ENCODE data around the gene STMN1. TPM values are rescaled to one million over a fixed set of nuclear protein-coding genes. Genes with fewer than 3 reads are reported as not detected.
A peak's percentile ranks its signal among the peaks of the same experiment; 100 is the strongest.

STMN1 gene
- total and polyA plus RNA-seq, 3 experiments from 2014 or later, result 88.7 to 325 (median 306) TPM

GRCh38 chr1:25926731-25927496, 20.7 kb upstream of the STMN1 start:
- Mint-ChIP-seq H3K9me3 (no peaks in the 10 kb centered on the region), H3K27me3 (peaks cover 0 to 4% of the 10 kb centered on the region in 2 donors), H3K36me3 (no peaks in the 10 kb centered on the region), H3K4me1 (peaks cover 16 to 17% (median 16%) of the 10 kb centered on the region in 3 donors), H3K4me3 (no peak overlapping the region), H3K27ac (peak overlapping the region in 5 of 8 donors; percentile 1 to 85 (median 24))
- H3K9me3 ChIP-seq (ENCODE audit: low read length), result no peaks in the 10 kb centered on the region
- ChIA-PET POLR2A (no interaction called here), CTCF (interaction anchor here (1.3 kb wide), 1 partner anchor 71 kb away, joined by 7 read pairs; the partner anchor contains the start of gene PAFAH2)
- H3K4me3 ChIP-seq (ENCODE audit: low read length), result no peak overlapping the region
- no peaks in the 10 kb centered on the region for H3K36me3 ChIP-seq (ENCODE audit: insufficient read depth, low read length)
- no peak overlapping the region for H3K27ac ChIP-seq (ENCODE audit: low read depth, low read length)
- H3K4me1 ChIP-seq (ENCODE audit: insufficient read depth, low read length), result peaks cover 16% of the 10 kb centered on the region
- no peaks in the 10 kb centered on the region for H3K27me3 ChIP-seq (ENCODE audit: insufficient read depth, low read length, poor library complexity, severe bottlenecking)
- no peak for DNase-seq

DNA sequence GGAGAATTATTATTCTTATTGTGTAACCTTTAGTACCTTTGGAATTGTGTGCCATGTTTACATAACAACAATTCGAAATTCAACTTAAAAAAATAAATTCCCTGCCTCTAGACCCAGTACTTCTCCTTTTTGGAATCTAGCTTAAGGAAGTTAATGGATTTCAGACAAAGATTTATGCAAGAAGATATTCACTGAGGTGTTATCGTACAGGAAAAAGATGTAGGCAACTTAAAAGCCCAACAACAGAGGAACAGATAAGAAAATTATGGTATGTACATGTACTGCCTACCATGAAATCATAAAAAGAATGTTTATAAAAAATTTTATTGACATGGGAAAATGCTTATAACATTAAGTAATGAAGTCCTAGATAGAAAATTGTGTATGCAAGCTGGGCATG, 18.2 kb upstream of the STMN1 start:
- Histone ChIP-seq H3K4me1 (ENCODE audit: insufficient read depth, low read length) (peaks cover 21% of the 10 kb centered on the region), H3K9me3 (ENCODE audit: low read length) (no peaks in the 10 kb centered on the region), H3K27ac (ENCODE audit: low read depth, low read length) (no peak overlapping the region), H3K4me3 (ENCODE audit: low read length) (no peak overlapping the region), H3K36me3 (ENCODE audit: insufficient read depth, low read length) (no peaks in the 10 kb centered on the region), H3K27me3 (ENCODE audit: insufficient read depth, low read length, poor library complexity, severe bottlenecking) (no peaks in the 10 kb centered on the region)
- peaks cover 18 to 24% (median 19%) of the 10 kb centered on the region in 3 donors for H3K4me1 Mint-ChIP-seq
- H3K9me3 Mint-ChIP-seq, result no peaks in the 10 kb centered on the region
- DNase-seq, result no peak
- H3K36me3 Mint-ChIP-seq, result peaks cover 0 to 2% (median 0%) of the 10 kb centered on the region in 3 donors
- no peaks in the 10 kb centered on the region for H3K27me3 Mint-ChIP-seq
- POLR2A ChIA-PET, result interaction anchor here (1.0 kb wide), 1 partner anchor 73 kb away, joined by 3 read pairs; the partner anchor contains the start of gene PAFAH2
- CTCF ChIA-PET, result interaction anchor here (1.0 to 1.4 kb wide), 3 partner anchors 29 to 1843 kb away, joined by 3 to 5 read pairs (median 4); no protein-coding TSS in a partner anchor
- H3K4me3 Mint-ChIP-seq, result peak overlapping the region in 1 of 7 donors; percentile 37
- peak overlapping the region in 5 of 8 donors; percentile 10 to 50 (median 36) for H3K27ac Mint-ChIP-seq

GRCh38 chr1:25922971-25923552, 16.8 kb upstream of the STMN1 start:
- Mint-ChIP-seq H3K4me3 (peak overlapping the region; percentile 69 to 95 (median 85)), H3K9me3 (no peaks in the 10 kb centered on the region), H3K36me3 (peaks cover 0 to 2% (median 0%) of the 10 kb centered on the region in 3 donors), H3K4me1 (peaks cover 21 to 30% (median 24%) of the 10 kb centered on the region in 3 donors), H3K27me3 (no peaks in the 10 kb centered on the region), H3K27ac (peak overlapping the region in 6 of 8 donors; percentile 36 to 68 (median 44))
- peak in 2 of 5 donors; percentile 3 to 5 for DNase-seq
- POLR2A ChIA-PET, result interaction anchor here (0.7 to 2.1 kb wide), 3 partner anchors 18 to 74 kb away, joined by 3 to 15 read pairs (median 6); partner anchors contain the start of genes PAFAH2 and STMN1
- Histone ChIP-seq H3K27me3 (ENCODE audit: insufficient read depth, low read length, poor library complexity, severe bottlenecking) (no peaks in the 10 kb centered on the region), H3K36me3 (ENCODE audit: insufficient read depth, low read length) (no peaks in the 10 kb centered on the region), H3K27ac (ENCODE audit: low read depth, low read length) (no peak overlapping the region), H3K4me1 (ENCODE audit: insufficient read depth, low read length) (peaks cover 28% of the 10 kb centered on the region), H3K4me3 (ENCODE audit: low read length) (peak overlapping the region; percentile 53), H3K9me3 (ENCODE audit: low read length) (no peaks in the 10 kb centered on the region)
- CTCF ChIA-PET, result interaction anchor here (1.5 to 4.2 kb wide), 2 partner anchors 15 to 28 kb away, joined by 3 to 24 read pairs; no protein-coding TSS in a partner anchor

GRCh38 chr1:25922056-25922970, 16.1 kb upstream of the STMN1 start:
- Mint-ChIP-seq H3K27me3 (no peaks in the 10 kb centered on the region), H3K27ac (peak overlapping the region; percentile 32 to 95 (median 72)), H3K9me3 (no peaks in the 10 kb centered on the region), H3K4me3 (peak overlapping the region; percentile 84 to 95 (median 86)), H3K4me1 (peaks cover 27 to 36% (median 29%) of the 10 kb centered on the region in 3 donors), H3K36me3 (peaks cover 0 to 2% (median 0%) of the 10 kb centered on the region in 3 donors)
- Histone ChIP-seq H3K4me1 (ENCODE audit: insufficient read depth, low read length) (peaks cover 35% of the 10 kb centered on the region), H3K9me3 (ENCODE audit: low read length) (no peaks in the 10 kb centered on the region), H3K36me3 (ENCODE audit: insufficient read depth, low read length) (no peaks in the 10 kb centered on the region), H3K27me3 (ENCODE audit: insufficient read depth, low read length, poor library complexity, severe bottlenecking) (no peaks in the 10 kb centered on the region), H3K27ac (ENCODE audit: low read depth, low read length) (no peak overlapping the region), H3K4me3 (ENCODE audit: low read length) (peak overlapping the region; percentile 53)
- POLR2A ChIA-PET, result interaction anchor here (0.6 to 2.1 kb wide), 4 partner anchors 17 to 75 kb away, joined by 3 to 15 read pairs (median 5); partner anchors contain the start of genes PAFAH2 and STMN1
- DNase-seq, result peak; percentile 31 to 75 (median 61)
- CTCF ChIA-PET, result interaction anchor here (1.1 to 4.2 kb wide), 4 partner anchors 11 to 75 kb away, joined by 3 to 24 read pairs (median 4); partner anchors contain the start of gene PAFAH2

GRCh38 chr1:25918615-25919014, 12.4 kb upstream of the STMN1 start:
- H3K4me3 Mint-ChIP-seq, result no peak overlapping the region
- H3K27me3 Mint-ChIP-seq, result no peaks in the 10 kb centered on the region
- no peak overlapping the region for H3K27ac ChIP-seq (ENCODE audit: low read depth, low read length)
- no peak for DNase-seq
- no peaks in the 10 kb centered on the region for H3K9me3 ChIP-seq (ENCODE audit: low read length)
- H3K9me3 Mint-ChIP-seq, result no peaks in the 10 kb centered on the region
- H3K36me3 ChIP-seq (ENCODE audit: insufficient read depth, low read length), result no peaks in the 10 kb centered on the region
- H3K4me1 ChIP-seq (ENCODE audit: insufficient read depth, low read length), result peaks cover 32% of the 10 kb centered on the region
- ChIA-PET CTCF (interaction anchor here (0.7 to 1.7 kb wide), 2 partner anchors 14 to 23 kb away, joined by 3 to 13 read pairs; no protein-coding TSS in a partner anchor), POLR2A (no interaction called here)
- peaks cover 0 to 2% (median 0%) of the 10 kb centered on the region in 3 donors for H3K36me3 Mint-ChIP-seq
- H3K27me3 ChIP-seq (ENCODE audit: insufficient read depth, low read length, poor library complexity, severe bottlenecking), result no peaks in the 10 kb centered on the region
- no peak overlapping the region for H3K4me3 ChIP-seq (ENCODE audit: low read length)
- H3K27ac Mint-ChIP-seq, result no peak overlapping the region
- peaks cover 22 to 36% (median 23%) of the 10 kb centered on the region in 3 donors for H3K4me1 Mint-ChIP-seq

DNA sequence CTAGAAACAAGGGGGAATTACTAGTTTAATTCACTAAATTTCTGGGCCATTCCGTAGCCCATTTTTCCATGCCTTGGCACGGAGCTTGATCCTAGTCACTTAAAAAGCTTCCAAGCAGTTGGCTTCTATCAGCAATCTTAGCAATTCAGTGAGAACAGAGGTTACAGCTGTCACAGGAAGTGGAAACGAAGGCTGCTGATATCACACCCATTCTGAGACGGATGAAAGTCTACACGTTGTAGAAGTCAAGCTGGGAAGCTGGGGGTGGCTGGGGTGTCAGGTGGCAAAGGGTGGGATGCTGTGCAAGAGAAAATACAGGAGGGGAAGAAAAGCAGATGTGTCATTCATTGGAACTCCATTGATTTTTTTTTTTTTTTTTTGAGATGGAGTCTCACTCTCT, 11.8 kb upstream of the STMN1 start:
- Mint-ChIP-seq H3K27ac (peak overlapping the region in 7 of 8 donors; percentile 20 to 65 (median 52)), H3K27me3 (no peaks in the 10 kb centered on the region), H3K36me3 (peaks cover 0 to 2% (median 0%) of the 10 kb centered on the region in 3 donors), H3K9me3 (no peaks in the 10 kb centered on the region), H3K4me3 (peak overlapping the region in 4 of 7 donors; percentile 20 to 60 (median 42)), H3K4me1 (peaks cover 18 to 31% (median 19%) of the 10 kb centered on the region in 3 donors)
- Histone ChIP-seq H3K36me3 (ENCODE audit: insufficient read depth, low read length) (no peaks in the 10 kb centered on the region), H3K27ac (ENCODE audit: low read depth, low read length) (no peak overlapping the region), H3K4me3 (ENCODE audit: low read length) (no peak overlapping the region), H3K9me3 (ENCODE audit: low read length) (no peaks in the 10 kb centered on the region), H3K4me1 (ENCODE audit: insufficient read depth, low read length) (peaks cover 26% of the 10 kb centered on the region), H3K27me3 (ENCODE audit: insufficient read depth, low read length, poor library complexity, severe bottlenecking) (no peaks in the 10 kb centered on the region)
- ChIA-PET CTCF (interaction anchor here (0.7 to 1.7 kb wide), 2 partner anchors 13 to 23 kb away, joined by 3 to 13 read pairs; no protein-coding TSS in a partner anchor), POLR2A (interaction anchor here (0.6 to 0.7 kb wide), 3 partner anchors 11 to 1270 kb away, joined by 3 to 4 read pairs (median 4); partner anchors contain the start of gene PAFAH2)
- DNase-seq, result peak in 3 of 5 donors; percentile 8 to 22 (median 14)

DNA sequence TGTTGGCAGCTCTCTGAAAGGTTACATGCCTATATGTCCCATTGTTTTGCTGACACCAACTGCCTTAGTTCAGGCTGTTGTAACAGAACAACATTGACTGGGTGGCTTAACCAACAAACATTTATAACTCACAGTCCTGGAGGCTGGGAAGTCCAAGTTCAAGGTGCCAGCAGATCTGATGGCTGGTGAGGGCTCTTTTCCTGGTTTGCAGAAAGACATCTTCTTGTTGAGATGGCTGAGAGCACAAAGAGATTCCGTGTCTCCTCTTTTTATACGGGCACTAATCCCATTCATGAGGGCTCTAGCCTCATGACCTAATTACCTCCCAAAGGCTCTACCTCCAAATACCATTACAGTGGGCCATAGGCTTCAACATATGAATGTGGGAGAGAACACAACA, 10.2 kb upstream of the STMN1 start:
- no peak for DNase-seq
- Mint-ChIP-seq H3K36me3 (peaks cover 0 to 2% (median 0%) of the 10 kb centered on the region in 3 donors), H3K27me3 (no peaks in the 10 kb centered on the region), H3K4me3 (no peak overlapping the region), H3K4me1 (peaks cover 8 to 21% (median 10%) of the 10 kb centered on the region in 3 donors), H3K9me3 (no peaks in the 10 kb centered on the region), H3K27ac (no peak overlapping the region)
- no peaks in the 10 kb centered on the region for H3K9me3 ChIP-seq (ENCODE audit: low read length)
- H3K27me3 ChIP-seq (ENCODE audit: insufficient read depth, low read length, poor library complexity, severe bottlenecking), result no peaks in the 10 kb centered on the region
- H3K4me3 ChIP-seq (ENCODE audit: low read length), result no peak overlapping the region
- H3K27ac ChIP-seq (ENCODE audit: low read depth, low read length), result no peak overlapping the region
- peaks cover 14% of the 10 kb centered on the region for H3K4me1 ChIP-seq (ENCODE audit: insufficient read depth, low read length)
- no peaks in the 10 kb centered on the region for H3K36me3 ChIP-seq (ENCODE audit: insufficient read depth, low read length)
- POLR2A ChIA-PET, result no interaction called here
- CTCF ChIA-PET, result interaction anchor here (0.6 to 6.1 kb wide), 2 partner anchors 21 to 97 kb away, joined by 3 to 30 read pairs; no protein-coding TSS in a partner anchor
